ENCODE results near the gene PLEK2. TPM values are rescaled to one million over a fixed set of nuclear protein-coding genes. Genes with fewer than 3 reads are reported as not detected.

The PLEK2 gene
- total and polyA plus RNA-seq, 10 donors, result 0.18 to 2.1 (median 0.76) TPM; not detected in 3

DNA sequence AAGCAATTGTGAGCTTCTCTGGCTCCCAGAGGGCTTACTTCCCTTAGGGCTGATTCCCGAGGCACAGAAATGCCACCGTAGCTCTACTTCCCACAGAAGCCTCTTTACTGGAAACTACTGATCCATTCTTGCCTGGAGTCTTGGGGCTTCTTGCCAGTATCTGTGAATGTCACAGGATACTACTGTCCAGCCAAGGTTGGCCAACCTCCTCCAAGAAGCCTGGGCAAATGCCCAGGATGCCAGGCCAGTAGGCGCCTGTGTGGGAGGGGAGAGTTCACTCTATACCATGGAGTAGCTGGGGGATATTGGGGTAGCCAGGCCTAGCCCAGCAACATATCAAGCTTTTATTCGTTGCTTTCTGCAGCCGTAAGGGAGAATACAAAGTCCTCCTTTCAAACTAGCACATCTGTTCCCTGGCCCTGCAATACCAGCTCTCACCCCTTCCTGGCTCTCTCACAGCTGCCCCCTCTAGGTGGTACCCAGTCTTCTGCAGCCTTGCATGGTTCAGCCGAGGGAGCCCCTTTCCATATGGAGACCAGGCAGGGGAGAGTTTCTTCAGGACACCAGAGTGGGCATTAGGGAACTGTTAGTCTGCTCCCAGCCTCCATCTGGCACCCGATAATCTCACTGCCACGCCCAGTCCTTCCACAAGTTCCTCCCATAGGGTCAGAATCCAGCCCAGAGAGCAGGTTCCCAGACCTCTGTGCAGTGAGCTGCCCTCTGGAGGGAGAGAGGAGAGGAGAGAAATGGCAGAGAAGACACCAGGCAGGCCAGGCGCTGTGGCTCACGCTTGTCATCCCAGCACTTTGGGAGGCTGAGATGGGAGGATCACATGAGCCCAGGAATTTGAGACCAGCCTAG lies 24.3 kb upstream of the PLEK2 start:
- DNase-seq, result no peak
- H3K36me3 ChIP-seq, result no peaks in the 10 kb centered on the region
- WGBS, 5 donors, result 82 to 91% (median 89%) methylated on average over 10 of the region's 10 CpGs
- TF ChIP-seq CTCF (IDR thresholded peaks at IDR 0.05 in 8 of 11, conservative IDR thresholded peaks at IDR 0.05 in 3 of 11) (no peak), POLR2A (IDR thresholded peaks at IDR 0.05) (no peak), POLR2AphosphoS5 (IDR thresholded peaks at IDR 0.05) (no peak)
- H3K4me1 ChIP-seq, result no peaks in the 10 kb centered on the region
- H3K27ac ChIP-seq, result no peak overlapping the region
- H3K27me3 ChIP-seq (replicated peaks in 1 of 7), result peaks cover 0 to 8% (median 0%) of the 10 kb centered on the region in 7 donors
- no peak overlapping the region for H3K4me3 ChIP-seq
- no peaks in the 10 kb centered on the region for H3K9me3 ChIP-seq
- intact Hi-C loops (cut with DNase I; ENCODE audit: low total_unique reads), result no loop called here

GRCh38 chr14:67435603-67436002 lies 23.6 kb upstream of the PLEK2 start:
- H3K36me3 ChIP-seq, result no peaks in the 10 kb centered on the region
- intact Hi-C loops (cut with DNase I; ENCODE audit: low total_unique reads), result no loop called here
- H3K4me1 ChIP-seq, result no peaks in the 10 kb centered on the region
- no peak overlapping the region for H3K27ac ChIP-seq
- no peak for DNase-seq
- no peaks in the 10 kb centered on the region for H3K9me3 ChIP-seq
- 77 to 93% (median 88%) methylated on average over 5 of the region's 5 CpGs for WGBS, 5 donors
- H3K4me3 ChIP-seq, result no peak overlapping the region
- H3K27me3 ChIP-seq (replicated peaks in 1 of 7), result peaks cover 0 to 8% (median 0%) of the 10 kb centered on the region in 7 donors
- TF ChIP-seq POLR2A (IDR thresholded peaks at IDR 0.05) (no peak), CTCF (IDR thresholded peaks at IDR 0.05 in 8 of 11, conservative IDR thresholded peaks at IDR 0.05 in 3 of 11) (no peak), POLR2AphosphoS5 (IDR thresholded peaks at IDR 0.05) (no peak)

- TF ChIP-seq CTCF (IDR thresholded peaks at IDR 0.05 in 8 of 11, conservative IDR thresholded peaks at IDR 0.05 in 3 of 11) (no peak), POLR2AphosphoS5 (IDR thresholded peaks at IDR 0.05) (no peak), POLR2A (IDR thresholded peaks at IDR 0.05) (no peak)
- H3K36me3 ChIP-seq, result no peaks in the 10 kb centered on the region
- no peak for DNase-seq
- WGBS, 5 donors, result 68 to 73% (median 69%) methylated on average over 7 of the region's 7 CpGs
- H3K9me3 ChIP-seq, result no peaks in the 10 kb centered on the region
- intact Hi-C loops (cut with DNase I; ENCODE audit: low total_unique reads), result no loop called here
- H3K4me1 ChIP-seq, result peaks cover 0 to 6% (median 4%) of the 10 kb centered on the region in 6 donors
- H3K27me3 ChIP-seq (replicated peaks in 1 of 7), result peaks cover 0 to 10% (median 0%) of the 10 kb centered on the region in 7 donors
- no peak overlapping the region for H3K27ac ChIP-seq
- no peak overlapping the region for H3K4me3 ChIP-seq
These were observed 20.1 kb upstream of the PLEK2 start for GRCh38 chr14:67432050-67432564.

Measured in spleen (tissue), 11 donors.